Activated naive CD4-positive, alpha-beta T cell treated with anti-CD3 and anti-CD28 coated beads, Interleukin-2, amount 50 U/mL, for 72 hours (primary cell): ENCODE measurements around the gene PTPRD. TPM values are rescaled to one million over a fixed set of nuclear protein-coding genes. Genes with fewer than 3 reads are reported as not detected.
"Not testable (repeated sequence)": the region's sequence is repeated elsewhere in the genome, so short reads cannot be mapped to it uniquely, and the experiment has no call there.

Experiments used
- ATAC-seq, 2 donors: fragments of 150-1000 bp; cut with Tn5 transposase; 2 replicates each; pipeline ENCODE4 v1.10.0; 2021; ENCODE audit warnings: mild to moderate bottlenecking in 2 of 2, moderate library complexity in 2 of 2
- DNase-seq, 2 donors: peaks; one replicate each; pipeline ENCODE4 v3.0.0; 2021 to 2022; ENCODE audit warnings: low spot score in 2 of 2
- H3K27ac Mint-ChIP-seq, 2 donors: one replicate each; pipeline ENCODE4 v1.8.0; 2022; ENCODE audit warnings: mild to moderate bottlenecking in 2 of 2, mixed read lengths in 2 of 2
- H3K36me3 Mint-ChIP-seq, 2 donors: one replicate each; pipeline ENCODE4 v1.8.0; 2022; ENCODE audit warnings: mixed read lengths in 2 of 2
- H3K9me3 Mint-ChIP-seq, 2 donors: one replicate each; pipeline ENCODE4 v1.8.0; 2022; ENCODE audit warnings: mixed read lengths in 2 of 2
- total RNA-seq, 2 donors: library from RNA; stranded (reverse); gene quantifications; one replicate each; pipeline ENCODE4 v1.2.3, GENCODE V29; 2022

Gene PTPRD
- total RNA-seq, 2 donors from 2014 or later, result not detected

- H3K9me3 Mint-ChIP-seq, result peaks cover 5 to 8% of the 10 kb centered on the region in 2 donors
- ATAC-seq (no peak), DNase-seq (no peak)
Observed at GRCh38 chr9:9362332-9362731, 1250.5 kb downstream of the PTPRD start.

GRCh38 chr9:9352877-9353481 is 1259.8 kb downstream of the PTPRD start:
- DNase-seq (no peak), ATAC-seq (no peak)
- H3K9me3 Mint-ChIP-seq, result no peaks in the 10 kb centered on the region
- no peak overlapping the region for H3K27ac Mint-ChIP-seq
- H3K36me3 Mint-ChIP-seq, result no peaks in the 10 kb centered on the region

More at GRCh38 chr9:9362332-9362731, 1250.5 kb downstream of the PTPRD start:
- Mint-ChIP-seq H3K27ac (no peak overlapping the region), H3K36me3 (no peaks in the 10 kb centered on the region)

GRCh38 chr9:9341203-9341602 is 1271.6 kb downstream of the PTPRD start:
- Mint-ChIP-seq H3K9me3 (no peaks in the 10 kb centered on the region), H3K36me3 (no peaks in the 10 kb centered on the region), H3K27ac (no peak overlapping the region)
- ATAC-seq (no peak), DNase-seq (no peak)

GRCh38 chr9:9337129-9337528 is 1275.7 kb downstream of the PTPRD start:
- H3K27ac Mint-ChIP-seq, result no peak overlapping the region
- no peak for ATAC-seq
- no peak for DNase-seq
- H3K9me3 Mint-ChIP-seq, result peaks cover 0 to 4% of the 10 kb centered on the region in 2 donors
- H3K36me3 Mint-ChIP-seq, result no peaks in the 10 kb centered on the region

- no peak for ATAC-seq
Observed at GRCh38 chr9:9326749-9327148, 1286.1 kb downstream of the PTPRD start.

GRCh38 chr9:9319007-9319406 is 1293.8 kb downstream of the PTPRD start:
- Mint-ChIP-seq H3K27ac (no peak overlapping the region), H3K9me3 (peaks cover 7 to 19% of the 10 kb centered on the region in 2 donors), H3K36me3 (no peaks in the 10 kb centered on the region)
- ATAC-seq, result no peak
- DNase-seq, result no peak

More at GRCh38 chr9:9326749-9327148, 1286.1 kb downstream of the PTPRD start:
- Mint-ChIP-seq H3K36me3 (no peaks in the 10 kb centered on the region), H3K27ac (no peak overlapping the region), H3K9me3 (peaks cover 4% of the 10 kb centered on the region in 2 donors)
- no peak for DNase-seq

GRCh38 chr9:9310743-9311142 is 1302.1 kb downstream of the PTPRD start:
- H3K36me3 Mint-ChIP-seq, DNase-seq, ATAC-seq, H3K27ac Mint-ChIP-seq: not testable (repeated sequence)
- H3K9me3 Mint-ChIP-seq, result peaks cover 5 to 12% of the 10 kb centered on the region in 2 donors

GRCh38 chr9:9305600-9305999 is 1307.2 kb downstream of the PTPRD start:
- ATAC-seq (no peak), DNase-seq (no peak)
- peaks cover 9 to 11% of the 10 kb centered on the region in 2 donors for H3K9me3 Mint-ChIP-seq
- no peaks in the 10 kb centered on the region for H3K36me3 Mint-ChIP-seq
- H3K27ac Mint-ChIP-seq, result no peak overlapping the region

- no peak overlapping the region for H3K27ac Mint-ChIP-seq
- H3K36me3 Mint-ChIP-seq, result no peaks in the 10 kb centered on the region
- no peak for DNase-seq
- no peak for ATAC-seq
- no peaks in the 10 kb centered on the region for H3K9me3 Mint-ChIP-seq
Observed at GRCh38 chr9:9299134-9299533, 1313.7 kb downstream of the PTPRD start.

- Mint-ChIP-seq H3K27ac (no peak overlapping the region), H3K9me3 (peaks cover 8 to 15% of the 10 kb centered on the region in 2 donors), H3K36me3 (no peaks in the 10 kb centered on the region)
- ATAC-seq (no peak), DNase-seq (no peak)
Observed at GRCh38 chr9:9286001-9286400, 1326.8 kb downstream of the PTPRD start.

GRCh38 chr9:9284201-9284600 is 1328.6 kb downstream of the PTPRD start:
- DNase-seq, result no peak
- no peak for ATAC-seq
- peaks cover 8 to 11% of the 10 kb centered on the region in 2 donors for H3K9me3 Mint-ChIP-seq
- no peaks in the 10 kb centered on the region for H3K36me3 Mint-ChIP-seq
- no peak overlapping the region for H3K27ac Mint-ChIP-seq

- Mint-ChIP-seq H3K36me3 (no peaks in the 10 kb centered on the region), H3K27ac (no peak overlapping the region), H3K9me3 (peaks cover 8 to 11% of the 10 kb centered on the region in 2 donors)
- DNase-seq (no peak), ATAC-seq (no peak)
Observed at GRCh38 chr9:9283159-9283986, 1329.4 kb downstream of the PTPRD start.

- DNase-seq (no peak), ATAC-seq (no peak)
- H3K36me3 Mint-ChIP-seq, result no peaks in the 10 kb centered on the region
- H3K27ac Mint-ChIP-seq, result no peak overlapping the region
- H3K9me3 Mint-ChIP-seq, result peaks cover 7 to 9% of the 10 kb centered on the region in 2 donors
Observed at GRCh38 chr9:9275601-9276000, 1337.2 kb downstream of the PTPRD start.

GRCh38 chr9:9257999-9258498 is 1354.8 kb downstream of the PTPRD start:
- no peak for ATAC-seq
- DNase-seq, result no peak
- Mint-ChIP-seq H3K27ac (no peak overlapping the region), H3K36me3 (no peaks in the 10 kb centered on the region), H3K9me3 (peaks cover 3 to 4% of the 10 kb centered on the region in 2 donors)

GRCh38 chr9:9246726-9247125 is 1366.1 kb downstream of the PTPRD start:
- Mint-ChIP-seq H3K27ac (no peak overlapping the region), H3K36me3 (peaks cover 0 to 11% of the 10 kb centered on the region in 2 donors), H3K9me3 (peaks cover 0 to 11% of the 10 kb centered on the region in 2 donors)
- ATAC-seq (no peak), DNase-seq (no peak)

- Mint-ChIP-seq H3K36me3 (no peaks in the 10 kb centered on the region), H3K9me3 (peaks cover 25% of the 10 kb centered on the region in 2 donors), H3K27ac (no peak overlapping the region)
- ATAC-seq, result no peak
- DNase-seq, result no peak
Observed at GRCh38 chr9:9231946-9232345, 1380.9 kb downstream of the PTPRD start.

- Mint-ChIP-seq H3K9me3 (peaks cover 9 to 18% of the 10 kb centered on the region in 2 donors), H3K27ac (no peak overlapping the region)
Observed at GRCh38 chr9:9229269-9229668, 1383.5 kb downstream of the PTPRD start.

More at GRCh38 chr9:9229269-9229668, 1383.5 kb downstream of the PTPRD start:
- DNase-seq (no peak), ATAC-seq (no peak)
- H3K36me3 Mint-ChIP-seq, result no peaks in the 10 kb centered on the region
